Measurements from ENCODE around the gene FASLG. TPM values are rescaled to one million over a fixed set of nuclear protein-coding genes. Genes with fewer than 3 reads are reported as not detected.
"Not testable (repeated sequence)": the region's sequence is repeated elsewhere in the genome, so short reads cannot be mapped to it uniquely, and the experiment has no call there.

FASLG gene
- total RNA-seq, 2 experiments from 2014 or later = 11.8 to 12.5 TPM

DNA sequence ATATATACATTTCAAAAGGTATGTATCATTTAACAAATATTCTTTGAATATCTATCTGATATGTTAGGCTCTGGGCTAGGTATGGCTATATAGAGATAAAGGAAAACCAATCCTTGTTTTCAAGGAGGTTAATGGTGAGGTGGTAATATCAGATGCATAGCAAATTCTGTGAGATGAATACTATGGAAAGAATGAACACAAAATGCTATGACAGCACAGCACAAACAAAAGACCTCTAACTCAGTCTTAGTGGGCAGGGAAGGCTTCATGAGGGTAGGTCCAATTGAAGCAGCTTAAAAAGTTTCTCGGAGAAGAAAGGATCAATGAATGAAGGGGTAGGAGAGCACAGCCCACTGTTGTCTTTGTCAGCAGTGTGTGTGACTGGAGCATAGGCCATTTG, 27.2 kb downstream of the FASLG start:
- no peak for DNase-seq
- Mint-ChIP-seq H3K4me1 (peaks cover 4% of the 10 kb centered on the region), H3K4me3 (no peak overlapping the region), H3K27me3 (peaks cover 41% of the 10 kb centered on the region), H3K27ac (no peak overlapping the region), H3K9me3 (no peaks in the 10 kb centered on the region), H3K36me3 (no peaks in the 10 kb centered on the region)

DNA sequence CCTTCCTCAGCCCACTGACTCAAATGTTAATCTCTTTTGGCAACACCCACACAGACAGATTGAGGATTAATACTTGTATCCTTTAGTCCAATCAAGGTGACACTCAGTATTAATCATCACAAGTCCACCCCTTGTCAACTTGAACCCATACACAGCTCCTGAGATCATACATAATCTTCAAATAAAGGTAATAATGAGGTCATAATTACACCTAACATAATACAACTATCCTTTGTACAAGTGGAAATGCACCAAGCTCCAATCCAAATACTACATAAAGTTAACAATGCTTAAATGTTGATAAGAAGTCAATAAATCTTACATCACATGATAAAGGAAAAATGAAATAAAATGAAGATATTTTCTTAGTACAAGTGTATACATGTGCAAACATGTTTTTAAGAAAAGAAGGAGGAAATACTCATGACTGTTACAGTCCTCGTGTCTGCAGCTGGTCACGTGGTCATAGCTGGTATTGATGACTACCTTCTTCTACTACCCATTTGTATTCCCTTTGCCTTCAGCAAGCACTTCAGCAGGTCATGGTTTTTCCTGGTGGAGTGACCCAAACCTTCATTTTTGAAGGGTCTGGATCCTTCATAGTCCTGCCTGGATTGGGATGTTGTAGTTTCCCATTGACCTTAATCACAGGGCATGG, 29.7 kb downstream of the FASLG start:
- H3K36me3 Mint-ChIP-seq, H3K27ac Mint-ChIP-seq, H3K9me3 Mint-ChIP-seq, DNase-seq, H3K4me1 Mint-ChIP-seq, H3K4me3 Mint-ChIP-seq: not testable (repeated sequence)
- peaks cover 27% of the 10 kb centered on the region for H3K27me3 Mint-ChIP-seq

DNA sequence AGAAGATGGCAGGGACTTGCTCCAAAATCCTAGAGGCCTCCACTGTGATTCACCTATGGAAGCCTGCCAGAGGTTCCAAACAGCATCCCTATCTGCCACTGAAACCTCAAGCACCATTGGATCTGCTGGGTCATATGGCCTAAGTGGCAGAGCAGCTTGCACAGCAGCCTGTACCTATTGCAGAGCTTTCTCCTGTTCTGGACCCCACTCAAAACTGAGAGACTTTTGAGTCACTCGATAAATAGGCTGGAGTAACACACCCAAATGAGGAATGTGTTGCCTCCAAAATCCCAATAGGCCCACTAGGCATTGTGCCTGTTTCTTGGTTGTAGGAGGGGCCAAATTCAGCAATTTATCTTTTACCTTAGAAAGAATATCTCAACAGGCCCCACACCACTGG, 32.0 kb downstream of the FASLG start:
- H3K27ac Mint-ChIP-seq, H3K4me1 Mint-ChIP-seq, H3K36me3 Mint-ChIP-seq, H3K4me3 Mint-ChIP-seq, H3K9me3 Mint-ChIP-seq, DNase-seq: not testable (repeated sequence)
- H3K27me3 Mint-ChIP-seq = peaks cover 14% of the 10 kb centered on the region

DNA sequence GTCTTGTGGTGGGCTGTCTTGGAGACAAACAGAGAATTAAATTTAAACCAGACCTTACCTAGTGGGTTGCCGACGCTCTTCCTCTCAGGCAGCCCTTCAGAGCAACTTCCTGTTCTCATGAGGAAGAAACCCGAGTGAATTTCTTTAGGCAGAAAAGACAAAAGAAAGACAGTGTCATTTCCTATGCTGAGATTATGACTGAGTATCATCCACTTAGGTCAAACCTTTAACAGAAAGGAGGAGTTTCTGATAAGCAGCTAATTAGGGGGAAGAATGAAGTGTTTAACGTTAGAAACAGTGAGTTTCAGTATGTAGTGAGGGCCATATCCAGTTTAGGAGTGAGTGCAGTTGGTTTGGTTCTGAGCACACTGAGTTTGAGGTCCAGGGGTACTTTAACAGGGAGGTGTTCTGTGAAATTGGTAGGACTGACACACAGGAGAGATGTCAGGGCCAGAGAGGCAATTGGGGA, 38.7 kb downstream of the FASLG start:
- H3K4me3 Mint-ChIP-seq = peak overlapping the region; percentile 56
- peaks cover 2% of the 10 kb centered on the region for H3K9me3 Mint-ChIP-seq
- peaks cover 46% of the 10 kb centered on the region for H3K4me1 Mint-ChIP-seq
- peak overlapping the region; percentile 94 for H3K27ac Mint-ChIP-seq
- DNase-seq = no peak
- H3K27me3 Mint-ChIP-seq = peaks cover 4% of the 10 kb centered on the region
- peaks cover 9% of the 10 kb centered on the region for H3K36me3 Mint-ChIP-seq

DNA sequence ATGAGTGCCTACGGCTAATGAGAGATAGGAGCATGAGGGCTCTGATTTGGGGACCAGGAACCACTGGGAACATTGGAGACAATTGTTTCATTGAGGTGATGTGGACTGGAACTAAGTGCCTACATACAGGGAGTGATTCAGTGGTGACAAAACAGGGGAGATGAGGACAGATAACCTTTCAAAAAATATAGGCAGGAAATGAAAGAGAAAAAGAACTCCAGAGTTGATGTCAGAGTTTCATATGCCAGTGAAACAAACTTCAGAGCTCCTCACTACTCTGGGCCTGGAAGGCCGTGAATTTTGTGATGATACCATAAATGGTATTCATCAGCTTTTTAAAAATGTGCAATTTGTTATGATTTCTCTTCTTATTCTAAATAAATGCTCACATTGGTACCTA, 39.3 kb downstream of the FASLG start:
- Mint-ChIP-seq H3K4me3 (peak overlapping the region; percentile 47), H3K27me3 (no peaks in the 10 kb centered on the region), H3K36me3 (peaks cover 9% of the 10 kb centered on the region), H3K4me1 (peaks cover 46% of the 10 kb centered on the region), H3K9me3 (peaks cover 2% of the 10 kb centered on the region), H3K27ac (peak overlapping the region; percentile 94)
- DNase-seq = no peak

DNA sequence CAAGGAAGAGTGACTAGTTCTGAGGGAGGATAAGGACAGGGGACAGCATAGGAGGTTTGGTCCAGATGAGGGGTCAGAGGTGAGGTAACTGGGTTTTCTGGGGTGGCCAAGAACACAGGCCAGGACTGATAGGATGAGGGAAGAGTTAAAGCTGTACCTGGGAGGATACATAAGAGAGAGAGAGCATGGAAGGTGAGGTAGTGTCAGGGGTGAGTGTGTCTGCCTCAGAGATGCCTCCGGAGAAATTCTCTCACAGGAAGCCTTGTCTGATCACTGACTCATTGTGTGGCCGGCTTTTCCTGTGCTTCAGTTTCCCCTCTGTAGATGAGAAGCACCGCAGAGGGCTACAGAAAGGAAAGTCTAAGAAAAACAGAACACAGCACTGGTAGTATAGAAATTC, 40.2 kb downstream of the FASLG start:
- H3K4me3 Mint-ChIP-seq = peak overlapping the region; percentile 47
- H3K27me3 Mint-ChIP-seq = no peaks in the 10 kb centered on the region
- H3K4me1 Mint-ChIP-seq = peaks cover 46% of the 10 kb centered on the region
- H3K9me3 Mint-ChIP-seq = peaks cover 2% of the 10 kb centered on the region
- peak overlapping the region; percentile 94 for H3K27ac Mint-ChIP-seq
- peak; percentile 72 for DNase-seq
- H3K36me3 Mint-ChIP-seq = peaks cover 9% of the 10 kb centered on the region

DNA sequence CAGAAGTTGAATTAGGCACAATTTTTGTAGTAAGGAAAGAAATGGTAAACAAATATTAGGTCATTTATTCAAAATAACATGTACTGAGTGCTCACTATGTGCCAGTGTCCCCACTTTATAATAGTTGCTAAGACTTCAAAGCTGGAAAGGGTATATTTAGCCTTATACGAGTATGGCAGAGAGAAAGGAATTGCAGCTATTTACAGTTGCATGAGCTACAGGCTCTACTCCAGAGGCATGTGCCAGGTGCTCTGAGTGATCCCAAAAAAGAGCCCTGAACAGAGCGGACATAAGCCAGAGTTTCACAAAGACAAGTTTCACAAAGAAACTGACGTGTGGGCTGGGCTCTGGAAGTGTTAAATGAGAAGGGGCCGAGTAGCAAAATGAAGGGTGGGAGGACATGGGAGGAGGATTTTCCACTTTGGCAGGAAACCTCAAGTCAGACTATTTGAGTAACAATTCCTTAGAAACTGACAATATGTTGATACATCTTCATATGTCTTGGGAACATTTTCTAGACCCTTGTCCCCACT, 40.9 kb downstream of the FASLG start:
- no peak for DNase-seq
- Mint-ChIP-seq H3K27me3 (no peaks in the 10 kb centered on the region), H3K9me3 (peaks cover 2% of the 10 kb centered on the region), H3K27ac (peak overlapping the region; percentile 94), H3K36me3 (peaks cover 9% of the 10 kb centered on the region), H3K4me1 (peaks cover 46% of the 10 kb centered on the region), H3K4me3 (no peak overlapping the region)

DNA sequence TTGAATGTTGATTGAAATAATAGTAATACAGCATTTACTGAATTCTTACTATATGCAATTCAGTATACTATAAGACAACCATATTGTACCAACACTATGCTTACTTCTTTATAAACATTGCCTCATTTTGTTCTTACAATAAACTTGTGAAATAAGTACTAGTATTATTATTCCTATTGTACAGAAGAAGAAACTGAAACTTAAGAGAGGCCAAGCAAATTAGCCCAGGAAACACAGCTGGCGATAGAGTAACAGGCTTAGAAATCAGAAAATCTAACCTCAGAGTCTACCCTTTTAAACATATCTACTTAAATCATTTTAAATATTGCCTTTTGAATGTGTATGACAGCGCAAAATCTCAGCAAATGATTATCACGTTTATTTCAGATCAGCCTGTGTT, 41.7 kb downstream of the FASLG start:
- Mint-ChIP-seq H3K27ac (no peak overlapping the region), H3K4me3 (no peak overlapping the region), H3K36me3 (peaks cover 9% of the 10 kb centered on the region), H3K9me3 (no peaks in the 10 kb centered on the region), H3K4me1 (peaks cover 45% of the 10 kb centered on the region), H3K27me3 (no peaks in the 10 kb centered on the region)
- no peak for DNase-seq

DNA sequence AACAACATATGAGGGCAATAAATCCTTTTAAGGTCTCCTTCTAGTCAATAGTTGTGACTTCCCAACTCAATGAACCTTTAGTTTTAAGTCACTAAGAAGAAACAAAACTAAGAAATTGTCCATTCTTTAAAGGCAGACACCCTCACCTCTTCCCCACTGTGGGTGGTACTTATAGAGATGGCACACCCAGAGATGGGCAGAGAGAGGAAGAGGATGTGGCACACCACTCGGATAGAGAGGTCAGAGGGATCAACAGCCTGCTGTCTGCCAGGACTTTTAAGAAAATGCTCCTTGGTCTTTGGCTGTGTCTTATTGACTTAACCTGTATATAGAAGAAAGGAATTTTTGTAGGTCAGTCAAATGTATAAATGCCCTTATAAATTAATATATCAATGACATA, 45.1 kb downstream of the FASLG start:
- H3K4me3 Mint-ChIP-seq = no peak overlapping the region
- peaks cover 2% of the 10 kb centered on the region for H3K36me3 Mint-ChIP-seq
- H3K4me1 Mint-ChIP-seq = peaks cover 43% of the 10 kb centered on the region
- no peak overlapping the region for H3K27ac Mint-ChIP-seq
- no peaks in the 10 kb centered on the region for H3K27me3 Mint-ChIP-seq
- H3K9me3 Mint-ChIP-seq = peaks cover 2% of the 10 kb centered on the region
- DNase-seq = no peak

DNA sequence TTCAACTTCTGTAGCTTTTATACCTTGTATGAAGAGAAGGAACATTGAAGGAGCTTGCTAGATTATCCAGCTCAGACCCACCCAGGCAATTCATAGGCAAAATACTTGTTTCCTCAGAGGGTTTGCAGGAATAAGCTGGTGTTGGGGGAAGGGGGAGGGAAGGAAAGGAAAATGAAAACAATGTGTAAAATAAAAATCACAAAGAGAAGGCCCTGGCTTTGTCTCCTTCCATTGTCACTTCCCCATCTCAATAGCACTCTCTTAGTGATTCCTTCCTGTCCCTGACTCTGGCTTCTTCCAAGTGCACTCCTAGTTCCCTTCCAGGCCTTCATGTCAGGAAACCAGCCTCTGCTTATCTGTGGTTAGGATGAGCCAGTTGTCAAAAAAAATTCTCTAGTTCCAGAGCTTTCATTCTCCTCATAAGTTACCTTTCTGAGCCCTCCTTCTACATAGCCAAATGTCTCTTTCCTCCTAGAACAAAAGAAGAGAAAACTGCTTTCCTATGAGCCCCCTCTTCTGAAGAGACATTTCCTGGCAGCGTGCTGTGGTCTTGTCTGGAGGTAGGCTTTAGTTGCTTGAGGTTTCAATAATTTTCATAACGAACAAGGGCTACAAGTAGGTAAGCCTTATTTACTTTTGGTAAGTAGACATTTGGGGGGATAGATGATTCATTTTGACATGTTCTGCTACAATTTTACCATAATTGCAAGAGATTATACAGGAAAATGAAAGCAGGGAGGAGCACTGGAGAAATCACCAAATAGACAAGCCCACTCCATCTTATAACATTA, 45.7 kb downstream of the FASLG start:
- Mint-ChIP-seq H3K4me3 (peak overlapping the region; percentile 19), H3K27ac (peak overlapping the region; percentile 61), H3K36me3 (peaks cover 2% of the 10 kb centered on the region), H3K9me3 (peaks cover 2% of the 10 kb centered on the region), H3K27me3 (no peaks in the 10 kb centered on the region), H3K4me1 (peaks cover 43% of the 10 kb centered on the region)
- DNase-seq = no peak

DNA sequence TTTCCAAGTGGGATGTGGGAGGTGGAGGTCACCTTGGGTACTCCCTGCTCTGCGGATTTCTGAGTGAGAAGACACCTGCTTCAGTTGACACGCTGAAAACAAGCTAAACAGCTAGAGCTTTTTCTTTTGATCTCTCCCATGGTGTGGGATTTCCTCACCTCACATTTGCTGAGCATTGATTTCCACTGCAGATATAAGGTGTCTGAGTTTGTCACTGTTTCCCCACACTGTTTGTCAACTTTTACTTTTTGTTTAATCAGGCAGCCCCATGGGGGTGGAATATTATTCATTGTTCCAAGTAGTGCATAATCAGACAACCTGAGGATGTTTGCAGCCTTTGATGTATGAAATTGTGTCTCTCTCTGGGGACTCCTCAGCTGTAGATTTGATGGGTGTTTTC, 49.5 kb downstream of the FASLG start:
- Mint-ChIP-seq H3K36me3 (peaks cover 2% of the 10 kb centered on the region), H3K27ac (peak overlapping the region; percentile 77), H3K4me1 (peaks cover 50% of the 10 kb centered on the region), H3K4me3 (peak overlapping the region; percentile 12), H3K9me3 (peaks cover 2% of the 10 kb centered on the region), H3K27me3 (no peaks in the 10 kb centered on the region)
- peak; percentile 44 for DNase-seq

DNA sequence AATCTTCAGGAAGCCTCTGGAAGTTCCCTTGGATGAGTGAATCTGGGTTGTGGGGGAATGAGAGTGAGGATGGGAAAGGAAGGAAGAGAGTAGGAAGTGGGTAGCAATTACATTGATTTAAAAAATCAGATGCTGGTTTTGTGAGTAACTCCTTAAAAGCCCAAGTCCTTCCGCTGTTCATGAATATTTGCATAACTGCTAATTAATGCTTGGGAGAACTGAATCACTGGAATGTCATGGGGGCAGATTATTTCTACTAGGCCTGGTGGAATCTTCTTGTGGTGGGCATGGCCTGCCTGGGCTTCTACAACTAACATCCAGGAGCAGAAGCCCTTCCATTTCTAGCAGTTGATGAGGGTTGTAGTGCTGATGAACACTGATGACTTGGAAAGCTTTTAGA, 52.7 kb downstream of the FASLG start:
- Mint-ChIP-seq H3K36me3 (no peaks in the 10 kb centered on the region), H3K4me1 (peaks cover 50% of the 10 kb centered on the region)
- DNase-seq = no peak

DNA sequence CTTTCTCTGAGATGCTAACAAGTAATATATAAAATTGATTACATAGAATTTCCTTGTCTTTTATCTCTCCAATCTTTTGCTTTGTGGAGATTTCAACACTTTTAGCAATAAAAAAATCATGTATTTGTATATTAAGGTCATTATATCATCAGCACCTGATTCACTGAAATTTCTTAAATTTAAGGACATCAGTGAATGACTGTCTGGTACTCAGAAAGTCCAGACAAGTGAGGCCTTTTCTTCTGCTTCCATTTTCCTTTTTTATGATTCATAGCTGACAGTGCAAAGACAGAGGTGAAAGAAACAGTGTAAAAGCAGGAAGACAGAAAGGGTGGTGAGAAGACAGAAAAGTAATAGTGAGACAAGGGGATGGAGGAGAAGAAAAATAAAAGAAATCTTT, 54.6 kb downstream of the FASLG start:
- DNase-seq = no peak
- peaks cover 47% of the 10 kb centered on the region for H3K4me1 Mint-ChIP-seq
- H3K9me3 Mint-ChIP-seq = no peaks in the 10 kb centered on the region
- peaks cover 4% of the 10 kb centered on the region for H3K27me3 Mint-ChIP-seq
- no peak overlapping the region for H3K4me3 Mint-ChIP-seq
- no peak overlapping the region for H3K27ac Mint-ChIP-seq
- H3K36me3 Mint-ChIP-seq = no peaks in the 10 kb centered on the region

More for the DNA sequence above, 52.7 kb downstream of the FASLG start:
- no peak overlapping the region for H3K4me3 Mint-ChIP-seq
- H3K27me3 Mint-ChIP-seq = peaks cover 2% of the 10 kb centered on the region
- H3K9me3 Mint-ChIP-seq = no peaks in the 10 kb centered on the region
- no peak overlapping the region for H3K27ac Mint-ChIP-seq

Data from activated naive CD8-positive, alpha-beta T cell treated with anti-CD3 and anti-CD28 coated beads for 36 hours (primary cell).